ENCODE measurements around the gene BARX1. TPM values are rescaled to one million over a fixed set of nuclear protein-coding genes. Genes with fewer than 3 reads are reported as not detected.
A peak's percentile ranks its signal among the peaks of the same experiment; 100 is the strongest.

BARX1 gene
- polyA plus RNA-seq, 3 donors from 2014 or later: not detected

GRCh38 chr9:93952119-93952783, 2.9 kb downstream of the BARX1 start:
- H3K27ac Mint-ChIP-seq: no peak overlapping the region
- peaks cover 26 to 30% of the 10 kb centered on the region in 2 donors for H3K4me1 Mint-ChIP-seq
- peak overlapping the region in 4 of 5 donors; percentile 12 to 60 (median 25) for H3K4me3 Mint-ChIP-seq

GRCh38 chr9:93951655-93952118, 3.5 kb downstream of the BARX1 start:
- H3K9me3 Mint-ChIP-seq: peaks cover 0 to 6% (median 0%) of the 10 kb centered on the region in 6 donors

More at GRCh38 chr9:93952119-93952783, 2.9 kb downstream of the BARX1 start:
- H3K36me3 Mint-ChIP-seq: no peaks in the 10 kb centered on the region
- peaks cover 11 to 42% (median 27%) of the 10 kb centered on the region in 3 donors for H3K27me3 Mint-ChIP-seq (ENCODE audit: low read depth in 3 of 3)
- no peak for DNase-seq
- peaks cover 0 to 6% (median 0%) of the 10 kb centered on the region in 6 donors for H3K9me3 Mint-ChIP-seq

GRCh38 chr9:93950619-93951601, 4.2 kb downstream of the BARX1 start:
- Mint-ChIP-seq H3K4me3 (peak overlapping the region; percentile 69 to 83 (median 78)), H3K36me3 (no peaks in the 10 kb centered on the region), H3K27me3 (ENCODE audit: low read depth in 3 of 3) (peaks cover 12 to 38% (median 30%) of the 10 kb centered on the region in 3 donors), H3K4me1 (peaks cover 26 to 30% of the 10 kb centered on the region in 2 donors), H3K9me3 (peaks cover 0 to 6% (median 0%) of the 10 kb centered on the region in 6 donors), H3K27ac (no peak overlapping the region)
- DNase-seq: no peak

More at GRCh38 chr9:93951655-93952118, 3.5 kb downstream of the BARX1 start:
- no peak overlapping the region for H3K27ac Mint-ChIP-seq
- DNase-seq: no peak
- no peaks in the 10 kb centered on the region for H3K36me3 Mint-ChIP-seq
- H3K27me3 Mint-ChIP-seq (ENCODE audit: low read depth in 3 of 3): peaks cover 11 to 42% (median 27%) of the 10 kb centered on the region in 3 donors
- peaks cover 26 to 30% of the 10 kb centered on the region in 2 donors for H3K4me1 Mint-ChIP-seq
- peak overlapping the region; percentile 12 to 82 (median 50) for H3K4me3 Mint-ChIP-seq

- DNase-seq: no peak
- peak overlapping the region in 4 of 5 donors; percentile 44 to 78 (median 65) for H3K4me3 Mint-ChIP-seq
- peaks cover 12 to 40% (median 30%) of the 10 kb centered on the region in 3 donors for H3K27me3 Mint-ChIP-seq (ENCODE audit: low read depth in 3 of 3)
- H3K9me3 Mint-ChIP-seq: peaks cover 0 to 6% (median 0%) of the 10 kb centered on the region in 6 donors
- no peak overlapping the region for H3K27ac Mint-ChIP-seq
- no peaks in the 10 kb centered on the region for H3K36me3 Mint-ChIP-seq
- peaks cover 22 to 25% of the 10 kb centered on the region in 2 donors for H3K4me1 Mint-ChIP-seq
Observed at GRCh38 chr9:93949694-93950449, 5.3 kb downstream of the BARX1 start.

GRCh38 chr9:93949073-93949693, 6.0 kb downstream of the BARX1 start:
- no peaks in the 10 kb centered on the region for H3K36me3 Mint-ChIP-seq
- H3K27me3 Mint-ChIP-seq (ENCODE audit: low read depth in 3 of 3): peaks cover 12 to 40% (median 30%) of the 10 kb centered on the region in 3 donors
- no peak overlapping the region for H3K27ac Mint-ChIP-seq

GRCh38 chr9:93948441-93949072, 6.6 kb downstream of the BARX1 start:
- H3K27me3 Mint-ChIP-seq (ENCODE audit: low read depth in 3 of 3): peaks cover 14 to 37% (median 28%) of the 10 kb centered on the region in 3 donors
- H3K9me3 Mint-ChIP-seq: peaks cover 0 to 5% (median 0%) of the 10 kb centered on the region in 6 donors
- peaks cover 20 to 21% of the 10 kb centered on the region in 2 donors for H3K4me1 Mint-ChIP-seq
- H3K36me3 Mint-ChIP-seq: no peaks in the 10 kb centered on the region
- no peak overlapping the region for H3K4me3 Mint-ChIP-seq
- no peak for DNase-seq
- H3K27ac Mint-ChIP-seq: no peak overlapping the region

More at GRCh38 chr9:93949073-93949693, 6.0 kb downstream of the BARX1 start:
- H3K4me3 Mint-ChIP-seq: no peak overlapping the region
- H3K4me1 Mint-ChIP-seq: peaks cover 22 to 25% of the 10 kb centered on the region in 2 donors
- peaks cover 0 to 6% (median 0%) of the 10 kb centered on the region in 6 donors for H3K9me3 Mint-ChIP-seq
- DNase-seq: no peak

- no peak for DNase-seq
- peaks cover 15 to 17% of the 10 kb centered on the region in 2 donors for H3K4me1 Mint-ChIP-seq
- H3K27me3 Mint-ChIP-seq (ENCODE audit: low read depth in 3 of 3): peaks cover 12 to 31% (median 27%) of the 10 kb centered on the region in 3 donors
- no peaks in the 10 kb centered on the region for H3K36me3 Mint-ChIP-seq
- no peak overlapping the region for H3K4me3 Mint-ChIP-seq
- H3K9me3 Mint-ChIP-seq: peaks cover 0 to 5% (median 0%) of the 10 kb centered on the region in 6 donors
- no peak overlapping the region for H3K27ac Mint-ChIP-seq
Observed at GRCh38 chr9:93947409-93948070, 7.6 kb downstream of the BARX1 start.

GRCh38 chr9:93946338-93946712, 8.8 kb downstream of the BARX1 start:
- H3K36me3 Mint-ChIP-seq: no peaks in the 10 kb centered on the region

GRCh38 chr9:93945400-93946337, 9.5 kb downstream of the BARX1 start:
- Mint-ChIP-seq H3K9me3 (peaks cover 0 to 4% (median 0%) of the 10 kb centered on the region in 6 donors), H3K36me3 (no peaks in the 10 kb centered on the region), H3K4me1 (peaks cover 3 to 10% of the 10 kb centered on the region in 2 donors), H3K27me3 (ENCODE audit: low read depth in 3 of 3) (peaks cover 12 to 33% (median 30%) of the 10 kb centered on the region in 3 donors), H3K4me3 (peak overlapping the region in 1 of 5 donors; percentile 1), H3K27ac (no peak overlapping the region)
- DNase-seq: no peak

More at GRCh38 chr9:93946338-93946712, 8.8 kb downstream of the BARX1 start:
- H3K9me3 Mint-ChIP-seq: peaks cover 0 to 4% (median 0%) of the 10 kb centered on the region in 6 donors
- no peak for DNase-seq
- H3K4me3 Mint-ChIP-seq: no peak overlapping the region
- no peak overlapping the region for H3K27ac Mint-ChIP-seq
- H3K27me3 Mint-ChIP-seq (ENCODE audit: low read depth in 3 of 3): peaks cover 12 to 34% (median 30%) of the 10 kb centered on the region in 3 donors
- H3K4me1 Mint-ChIP-seq: peaks cover 10 to 16% of the 10 kb centered on the region in 2 donors

GRCh38 chr9:93944011-93944410, 11.1 kb downstream of the BARX1 start:
- Mint-ChIP-seq H3K4me1 (no peaks in the 10 kb centered on the region), H3K27me3 (ENCODE audit: low read depth in 3 of 3) (peaks cover 12 to 27% (median 25%) of the 10 kb centered on the region in 3 donors), H3K36me3 (no peaks in the 10 kb centered on the region), H3K9me3 (peaks cover 0 to 2% (median 0%) of the 10 kb centered on the region in 6 donors), H3K27ac (no peak overlapping the region), H3K4me3 (no peak overlapping the region)
- no peak for DNase-seq

GRCh38 chr9:93942161-93942560, 13.0 kb downstream of the BARX1 start:
- Mint-ChIP-seq H3K27me3 (ENCODE audit: low read depth in 3 of 3) (peaks cover 11 to 29% (median 19%) of the 10 kb centered on the region in 3 donors), H3K27ac (no peak overlapping the region), H3K36me3 (no peaks in the 10 kb centered on the region), H3K4me1 (no peaks in the 10 kb centered on the region), H3K4me3 (no peak overlapping the region), H3K9me3 (peaks cover 0 to 2% (median 0%) of the 10 kb centered on the region in 6 donors)
- no peak for DNase-seq
